K562 (cell line): ENCODE data around the gene FDX2. TPM values are rescaled to one million over a fixed set of nuclear protein-coding genes. Genes with fewer than 3 reads are reported as not detected.
A peak's percentile ranks its signal among the peaks of the same experiment; 100 is the strongest.

Experiments used
- KLF1 ChIP-seq: fragments of 450-650 bp; IDR thresholded peaks from 2 replicates; pipeline ENCODE4 v1.6.1; 2016; ENCODE audit warnings: missing genetic modification characterization, missing compliant biosample characterization
- MGA ChIP-seq: fragments of 450-650 bp; IDR thresholded peaks from 2 replicates; pipeline ENCODE4 v1.6.1; 2016; ENCODE audit warnings: mild to moderate bottlenecking, moderate library complexity
- REST ChIP-seq, 2 experiments: fragments of 450-650 bp; formaldehyde crosslinking in 1 of 2; IDR thresholded peaks; 2 replicates each; pipeline versions ENCODE4 v1.4.0 to v1.6.1; 2014 to 2020; ENCODE audit warnings: mild to moderate bottlenecking in 2 of 2, borderline replicate concordance in 1 of 2, low read depth in 1 of 2
- ZKSCAN1 ChIP-seq: fragments of 150-350 bp; IDR thresholded peaks from 2 replicates; pipeline ENCODE4 v1.6.1; 2016; ENCODE audit warnings: low read depth, low read length
- ZNF311 ChIP-seq: fragments of 250-450 bp; sonication (Bioruptor Pico); IDR thresholded peaks from 2 replicates; pipeline ENCODE4 v1.4.0; 2020; ENCODE audit warnings: mild to moderate bottlenecking, moderate library complexity
- polyA plus RNA-seq, 8 experiments: library from polyadenylated mRNA; depleted of rRNA in 4 of 8; stranded (reverse) in 5 of 8; unstranded in 3 of 8; fragments of >200 nt; fragmentation: Nextera tagmentation in 2 of 8; fragmentation: Illumina TruSeq in 1 of 8; extraction: Ambion mirVana in 2 of 8; extraction: Trizol in 1 of 8; gene quantifications; 2 replicates each; pipeline versions ENCODE4 v1.2.1 to v1.2.3, GENCODE V29; 2011 to 2014; ENCODE audit warnings: inconsistent platforms in 1 of 8, missing spikeins in 1 of 8
- total RNA-seq, 7 experiments: library from RNA; depleted of rRNA in 6 of 7; stranded (reverse); fragments of >200 nt in 6 of 7; fragmentation: Illumina TruSeq in 2 of 7; extraction: Trizol in 2 of 7; gene quantifications; 2 replicates each; pipeline versions ENCODE4 v1.2.1 to v1.2.3, GENCODE V29; 2011 to 2021; ENCODE audit warnings: low replicate concordance in 1 of 7

The FDX2 gene
- total and polyA plus RNA-seq, 9 of the 15 experiments (the other 6 are each of a cell fraction or from before 2014, with no cell fraction given) = 2.5 to 49.8 (median 29.7) TPM

GRCh38 chr19:10269333-10270179 is 46.3 kb downstream of the FDX2 start (continued):
- TF ChIP-seq REST (IDR thresholded peaks at IDR 0.05; ENCODE audit: borderline replicate concordance) (peak; percentile 93), REST (CRISPR knock-in tag; IDR thresholded peaks at IDR 0.05; ENCODE audit: low read depth) (no peak), MGA (no peak), KLF1 (tag) (no peak), ZNF311 (CRISPR knock-in tag) (no peak), ZKSCAN1 (peak; percentile 100)
